Measurements from ENCODE around the gene RAD18. TPM values are rescaled to one million over a fixed set of nuclear protein-coding genes. Genes with fewer than 3 reads are reported as not detected.

The RAD18 gene
- total RNA-seq, 1 experiment from 2014 or later = 13.8 TPM

- ATAC-seq = no peak
- CTCF ChIA-PET = no interaction called here
- no peak for TF ChIP-seq CTCF (IDR thresholded peaks at IDR 0.05)
- TF ChIP-seq POLR2AphosphoS5 (IDR thresholded peaks at IDR 0.05; ENCODE audit: low read depth, low read length) = no peak
- no peak for TF ChIP-seq REST (IDR thresholded peaks at IDR 0.05; ENCODE audit: insufficient read depth in 1 of 2, low read depth in 2 of 2, low read length in 1 of 2)
- no peak for TF ChIP-seq SIN3A (IDR thresholded peaks at IDR 0.05; ENCODE audit: borderline replicate concordance, insufficient read depth, low read depth, low read length)
- TF ChIP-seq TCF7L2 (IDR thresholded peaks at IDR 0.05; ENCODE audit: low read depth, low read length) = no peak
Measured at GRCh38 chr3:8983026-8983425, 19.8 kb upstream of the RAD18 start.

GRCh38 chr3:8982509-8982908 lies 19.2 kb upstream of the RAD18 start:
- POLR2A ChIA-PET = no interaction called here
- no peaks in the 10 kb centered on the region for H3K9me3 ChIP-seq (ENCODE audit: control insufficient read depth, insufficient read depth, low read depth, low read length)
- DNase-seq (ENCODE audit: low read depth, low spot score) = no peak
- H3K4me3 ChIP-seq (ENCODE audit: low read depth in 2 of 2, low read length in 2 of 2) = no peak overlapping the region
- no peaks in the 10 kb centered on the region for H3K27me3 ChIP-seq (ENCODE audit: control insufficient read depth, insufficient read depth, low read length)
- in situ Hi-C loops (cut with HindIII; ENCODE audit: low pct_unique_long_range_greater_than_20kb, low sequenced_read_pairs) (no loop called here), intact Hi-C loops (cut with micrococcal nuclease; ENCODE audit: unreplicated experiment) (no loop called here)
- BruUV-seq (replicated peaks) = no TSS peak
- ATAC-seq = no peak
- H3K4me1 ChIP-seq (ENCODE audit: control insufficient read depth, insufficient read depth, low read length) = no peaks in the 10 kb centered on the region
- CTCF ChIA-PET = no interaction called here
- no peak overlapping the region for H3K27ac ChIP-seq (ENCODE audit: low read length)
- TF ChIP-seq SIN3A (IDR thresholded peaks at IDR 0.05; ENCODE audit: borderline replicate concordance, insufficient read depth, low read depth, low read length) = no peak
- no peaks in the 10 kb centered on the region for H3K36me3 ChIP-seq (ENCODE audit: control insufficient read depth, insufficient read depth, low read length)

More at GRCh38 chr3:8983026-8983425, 19.8 kb upstream of the RAD18 start:
- in situ Hi-C loops (cut with HindIII; ENCODE audit: low pct_unique_long_range_greater_than_20kb, low sequenced_read_pairs) (no loop called here), intact Hi-C loops (cut with micrococcal nuclease; ENCODE audit: unreplicated experiment) (no loop called here)
- H3K36me3 ChIP-seq (ENCODE audit: control insufficient read depth, insufficient read depth, low read length) = no peaks in the 10 kb centered on the region
- H3K9me3 ChIP-seq (ENCODE audit: control insufficient read depth, insufficient read depth, low read depth, low read length) = no peaks in the 10 kb centered on the region
- no TSS peak for BruUV-seq (replicated peaks)
- H3K4me3 ChIP-seq (ENCODE audit: low read depth in 2 of 2, low read length in 2 of 2) = no peak overlapping the region
- H3K27me3 ChIP-seq (ENCODE audit: control insufficient read depth, insufficient read depth, low read length) = no peaks in the 10 kb centered on the region
- POLR2A ChIA-PET = no interaction called here
- DNase-seq (ENCODE audit: low read depth, low spot score) = no peak
- no peak overlapping the region for H3K27ac ChIP-seq (ENCODE audit: low read length)
- H3K4me1 ChIP-seq (ENCODE audit: control insufficient read depth, insufficient read depth, low read length) = no peaks in the 10 kb centered on the region

GRCh38 chr3:8981700-8982099 lies 18.4 kb upstream of the RAD18 start:
- no peak overlapping the region for H3K27ac ChIP-seq (ENCODE audit: low read length)
- H3K4me1 ChIP-seq (ENCODE audit: control insufficient read depth, insufficient read depth, low read length) = no peaks in the 10 kb centered on the region
- DNase-seq (ENCODE audit: low read depth, low spot score) = no peak
- BruUV-seq (replicated peaks) = no TSS peak
- H3K36me3 ChIP-seq (ENCODE audit: control insufficient read depth, insufficient read depth, low read length) = no peaks in the 10 kb centered on the region
- ChIA-PET CTCF (no interaction called here), POLR2A (no interaction called here)
- intact Hi-C loops (cut with micrococcal nuclease; ENCODE audit: unreplicated experiment) (no loop called here), in situ Hi-C loops (cut with HindIII; ENCODE audit: low pct_unique_long_range_greater_than_20kb, low sequenced_read_pairs) (no loop called here)
- no peak overlapping the region for H3K4me3 ChIP-seq (ENCODE audit: low read depth in 2 of 2, low read length in 2 of 2)
- H3K9me3 ChIP-seq (ENCODE audit: control insufficient read depth, insufficient read depth, low read depth, low read length) = no peaks in the 10 kb centered on the region
- TF ChIP-seq TCF7L2 (IDR thresholded peaks at IDR 0.05; ENCODE audit: low read depth, low read length) (no peak), SIN3A (IDR thresholded peaks at IDR 0.05; ENCODE audit: borderline replicate concordance, insufficient read depth, low read depth, low read length) (no peak), POLR2AphosphoS5 (IDR thresholded peaks at IDR 0.05; ENCODE audit: low read depth, low read length) (no peak), CTCF (IDR thresholded peaks at IDR 0.05) (no peak), REST (IDR thresholded peaks at IDR 0.05; ENCODE audit: insufficient read depth in 1 of 2, low read depth in 2 of 2, low read length in 1 of 2) (no peak)
- no peaks in the 10 kb centered on the region for H3K27me3 ChIP-seq (ENCODE audit: control insufficient read depth, insufficient read depth, low read length)
- no peak for ATAC-seq

All from Panc1 (cell line).